Raji (cell line): ENCODE results near the gene STYX.

ENCODE experiments used
- POLR2A ChIP-seq: IDR thresholded peaks from 2 replicates; pipeline ENCODE4 v1.6.1; 2011; ENCODE audit warnings: low read depth, low read length, control low read depth; ENCODE audit not compliant: insufficient read depth

STYX gene

GRCh38 chr14:52729925-52730708, at the start of gene STYX:
TSS of gene STYX (plus strand) at chr14:52730166. CDS start at chr14:52730475, 309 bp downstream.
- peak; percentile 95 for TF ChIP-seq POLR2A

GRCh38 chr14:52683985-52684520, 45.9 kb upstream of the STYX start:
- no peak for TF ChIP-seq POLR2A

- TF ChIP-seq POLR2A, result no peak
Measured at GRCh38 chr14:52686176-52686575, 43.8 kb upstream of the STYX start.

- no peak for TF ChIP-seq POLR2A
Measured at GRCh38 chr14:52690983-52691760, 38.8 kb upstream of the STYX start.

- no peak for TF ChIP-seq POLR2A
Measured at GRCh38 chr14:52692248-52692962, 37.6 kb upstream of the STYX start.

- no peak for TF ChIP-seq POLR2A
Measured at GRCh38 chr14:52693036-52693435, 36.9 kb upstream of the STYX start.

GRCh38 chr14:52693532-52693931, 36.4 kb upstream of the STYX start:
- TF ChIP-seq POLR2A, result no peak

- peak; percentile 71 for TF ChIP-seq POLR2A
Measured at GRCh38 chr14:52694761-52695480, 35.0 kb upstream of the STYX start.

GRCh38 chr14:52695481-52696091, 34.4 kb upstream of the STYX start, which contains the start of gene ERO1A:
TSS of gene ERO1A (minus strand) at chr14:52695558. CDS start at chr14:52695481, 77 bp downstream.
- TF ChIP-seq POLR2A, result peak; percentile 60

- no peak for TF ChIP-seq POLR2A
Measured at GRCh38 chr14:52700701-52701172, 29.2 kb upstream of the STYX start.

- TF ChIP-seq POLR2A, result no peak
Measured at GRCh38 chr14:52701223-52701622, 28.7 kb upstream of the STYX start.

GRCh38 chr14:52703225-52703624, 26.7 kb upstream of the STYX start:
- TF ChIP-seq POLR2A, result no peak

- TF ChIP-seq POLR2A, result no peak
Measured at GRCh38 chr14:52703664-52704063, 26.3 kb upstream of the STYX start.

- TF ChIP-seq POLR2A, result no peak
Measured at GRCh38 chr14:52706286-52706685, 23.7 kb upstream of the STYX start.
